GM18909 (cell line): ENCODE measurements around the gene ADD2.

Experiments used
- ATAC-seq: cut with Tn5 transposase; IDR thresholded peaks from one replicate; pipeline ENCODE4 v1.9.1; 2021; ENCODE audit warnings: mild to moderate bottlenecking; ENCODE audit not compliant: unreplicated experiment, poor library complexity

Gene ADD2

DNA sequence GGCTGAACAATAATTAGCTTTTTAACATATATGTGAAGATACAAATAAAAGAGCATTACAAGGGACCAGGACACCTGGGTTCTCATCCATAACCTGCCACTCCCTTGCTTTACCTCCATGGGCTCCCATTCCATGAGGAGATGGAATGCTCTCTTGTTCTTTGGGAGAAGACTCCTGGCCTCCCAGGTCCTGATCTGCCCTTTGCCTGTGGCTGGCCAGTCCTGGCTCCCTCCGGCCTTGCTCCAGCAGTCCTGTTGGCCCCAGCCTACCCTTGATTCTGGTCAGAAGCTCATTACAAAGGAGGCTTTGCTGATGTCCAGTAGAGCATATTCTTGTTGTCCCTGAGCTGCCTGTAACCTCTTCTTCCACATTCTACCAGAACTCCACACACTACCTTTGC lies 60.3 kb downstream of the ADD2 start:
- no peak for ATAC-seq

DNA sequence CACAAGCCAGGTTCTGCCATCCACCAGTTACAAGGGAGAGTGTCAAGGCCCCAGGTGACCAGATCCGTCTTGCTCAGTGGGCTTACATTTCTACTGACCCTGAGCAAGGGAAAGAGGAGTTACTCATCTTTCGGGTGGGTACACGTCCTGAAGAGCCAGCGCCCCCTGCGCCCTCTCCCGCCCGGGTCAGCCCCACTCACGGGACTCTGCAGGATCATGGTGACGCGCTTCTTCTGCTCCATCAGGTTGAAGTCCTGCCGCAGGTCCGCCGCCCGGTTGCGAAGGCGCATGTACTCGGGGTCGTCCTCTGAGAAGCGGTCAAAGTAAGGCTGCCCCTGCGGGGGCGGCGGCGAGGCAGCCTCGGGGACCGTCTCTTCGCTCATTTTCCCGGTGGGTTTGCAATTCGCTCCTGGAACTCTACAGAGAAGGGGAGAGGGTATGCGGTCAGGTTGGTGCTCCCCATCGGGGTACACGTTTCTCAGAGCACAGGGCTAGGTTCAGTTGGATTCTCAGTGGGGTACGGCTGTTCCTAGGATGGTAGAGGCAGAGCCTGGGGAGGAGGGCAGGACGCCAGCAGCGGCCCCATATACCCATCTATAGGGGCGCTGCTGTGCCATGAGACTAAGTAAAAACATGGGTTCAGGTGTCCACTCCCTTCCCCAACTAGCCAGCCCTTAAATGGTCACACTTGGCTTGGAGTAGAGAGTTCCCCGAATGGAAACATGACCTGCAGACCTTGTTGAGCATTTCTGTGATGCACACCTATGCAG lies 61.8 kb downstream of the ADD2 start:
- ATAC-seq, result no peak

DNA sequence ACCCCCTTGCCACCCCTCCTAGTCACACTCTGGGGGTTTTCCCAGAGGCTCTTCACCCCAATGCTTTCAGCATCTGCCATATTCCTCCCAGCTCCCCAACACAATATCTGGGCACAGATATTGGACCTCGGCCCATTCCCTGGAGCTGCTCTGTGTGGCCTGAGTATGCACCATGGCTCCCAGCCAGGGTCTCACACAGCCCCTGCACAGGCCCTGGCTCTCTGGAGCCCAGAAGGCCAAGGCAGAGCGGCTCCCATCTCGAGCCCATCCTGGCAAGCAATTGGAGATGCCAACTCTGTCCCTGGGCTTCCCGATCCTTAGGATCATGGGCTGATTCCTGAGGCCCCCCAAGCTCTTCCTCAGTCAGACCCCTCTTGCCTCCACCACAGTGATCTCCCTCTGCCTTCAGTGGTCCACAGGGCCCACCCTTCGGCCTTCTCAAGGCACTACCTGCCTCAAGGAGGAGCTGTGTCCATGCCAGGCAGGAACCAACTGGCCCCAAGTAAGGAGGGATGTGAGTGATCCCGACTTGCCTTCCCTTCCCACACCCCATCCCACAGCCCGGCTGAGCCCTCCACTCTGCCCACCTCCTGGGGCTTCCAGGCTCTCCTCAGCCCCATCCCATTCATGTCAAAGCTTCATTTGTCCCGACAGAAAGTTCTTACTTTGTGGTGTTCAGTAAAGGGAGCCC lies 62.7 kb downstream of the ADD2 start:
- ATAC-seq, result no peak

DNA sequence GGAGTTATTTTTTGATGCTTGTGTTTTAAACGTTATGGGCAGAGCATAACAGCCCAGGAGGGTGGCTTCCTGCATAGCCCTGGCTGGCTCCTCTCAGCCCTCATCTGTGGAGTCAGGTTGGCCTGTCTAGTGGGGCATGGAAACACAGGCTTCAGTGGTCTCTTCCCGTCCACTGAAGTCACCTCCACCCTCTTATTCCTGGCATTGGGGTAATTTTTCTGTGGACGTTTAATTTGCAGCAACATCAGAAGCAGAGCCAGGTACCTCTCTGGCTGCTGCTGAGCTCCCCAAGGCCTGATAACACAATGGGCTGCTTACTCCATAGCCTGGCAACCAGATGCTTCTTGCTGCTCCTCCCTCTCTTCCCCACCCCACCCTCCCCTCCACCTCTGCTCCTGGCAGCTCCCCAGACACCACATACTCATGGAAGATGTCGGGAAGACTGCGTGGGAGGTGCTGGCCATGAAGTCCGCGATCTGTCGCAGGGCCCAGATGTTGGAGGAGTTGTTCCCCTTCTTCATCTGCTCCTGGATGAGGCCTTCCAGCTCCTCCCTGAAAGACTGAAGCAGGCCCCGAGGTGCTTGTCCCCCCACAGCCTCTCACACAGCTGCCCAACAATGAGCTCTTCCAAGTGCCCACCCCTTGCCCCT lies 64.0 kb downstream of the ADD2 start:
- no peak for ATAC-seq

DNA sequence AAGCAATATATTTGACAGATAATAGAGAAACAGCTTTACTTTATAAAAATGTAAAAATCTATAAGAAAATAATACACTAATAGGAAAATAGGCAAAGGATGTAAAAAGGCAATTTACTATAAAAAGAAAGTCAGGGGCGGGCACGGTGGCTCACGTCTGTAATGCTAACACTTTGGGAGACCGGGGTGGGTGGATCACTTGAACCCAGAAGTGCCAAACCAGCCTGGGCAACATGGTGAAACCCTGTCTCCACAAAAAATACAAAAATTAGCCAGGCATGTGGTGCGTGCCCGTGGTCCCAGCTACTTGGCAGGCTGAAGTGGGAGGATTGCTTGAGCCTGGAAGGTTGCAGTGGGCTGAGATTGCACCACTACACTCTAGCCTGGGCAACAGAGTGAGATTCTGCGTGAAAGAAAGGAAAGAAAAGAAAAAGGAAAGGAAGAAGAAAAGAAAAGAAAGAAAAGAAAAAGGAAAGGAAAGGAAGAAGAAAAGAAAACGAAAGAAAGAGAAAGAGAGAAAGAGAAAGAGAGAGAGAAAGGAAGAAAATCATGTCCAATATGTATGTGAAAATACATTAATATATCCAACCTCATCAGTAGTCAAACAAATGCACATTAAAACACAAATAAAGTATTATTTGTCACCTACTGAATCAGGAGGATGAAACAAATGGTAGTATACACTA lies 65.1 kb downstream of the ADD2 start:
- ATAC-seq, result no peak

DNA sequence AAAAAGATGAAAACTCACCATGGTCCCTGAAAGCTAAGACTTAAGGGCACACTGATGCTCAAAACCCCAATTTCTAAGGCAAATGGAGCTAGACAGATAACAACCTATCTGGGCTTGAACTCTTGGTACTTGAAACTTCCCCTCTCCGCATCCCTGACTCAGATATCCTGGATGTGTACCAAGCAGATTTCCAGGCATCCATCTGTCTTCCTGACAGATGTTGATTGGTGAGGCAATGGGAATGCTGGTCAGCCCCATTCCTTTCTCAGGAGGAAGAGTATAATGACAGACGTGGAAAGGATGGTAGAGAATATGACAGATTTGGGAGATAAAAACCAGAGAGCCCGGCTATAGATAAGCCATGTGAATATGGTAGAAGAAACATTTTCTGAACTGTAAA lies 69.2 kb downstream of the ADD2 start:
- ATAC-seq, result no peak

DNA sequence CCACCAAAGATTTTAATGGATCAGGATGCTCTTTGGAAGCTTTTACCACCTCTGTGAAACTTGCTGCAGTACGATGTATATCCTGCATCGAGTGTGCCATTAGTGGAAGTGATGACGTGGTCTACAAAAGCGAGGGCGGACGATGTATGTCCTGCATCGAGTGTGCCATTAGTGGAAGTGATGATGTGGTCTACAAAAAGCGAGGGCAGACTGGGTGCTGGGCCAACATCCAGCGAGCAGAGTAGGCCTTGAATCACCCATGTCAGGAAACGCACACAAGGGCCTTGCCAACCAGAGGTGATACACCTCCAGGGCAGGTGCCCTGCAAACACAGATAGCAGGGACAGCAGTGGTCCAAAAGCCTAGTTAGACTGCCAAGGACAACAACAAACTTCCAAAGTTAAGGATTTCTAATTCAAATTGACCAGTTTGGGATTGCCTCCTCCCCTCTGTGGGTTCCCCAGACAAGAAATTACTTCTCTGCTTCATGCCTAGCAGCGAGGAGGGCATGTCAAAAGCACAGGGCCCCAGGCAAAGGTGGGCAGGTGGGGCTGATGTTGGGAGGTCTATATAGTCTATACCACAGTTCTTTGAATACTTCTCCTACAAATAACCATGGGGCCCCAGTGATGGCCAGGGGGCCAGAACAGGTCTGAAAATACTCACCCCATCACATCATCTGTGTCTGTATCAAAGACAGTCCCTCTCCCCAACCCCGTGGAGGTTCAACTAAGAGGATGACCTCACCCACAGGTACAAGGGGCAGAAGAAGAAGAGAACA lies 70.2 kb downstream of the ADD2 start:
- ATAC-seq, result no peak

DNA sequence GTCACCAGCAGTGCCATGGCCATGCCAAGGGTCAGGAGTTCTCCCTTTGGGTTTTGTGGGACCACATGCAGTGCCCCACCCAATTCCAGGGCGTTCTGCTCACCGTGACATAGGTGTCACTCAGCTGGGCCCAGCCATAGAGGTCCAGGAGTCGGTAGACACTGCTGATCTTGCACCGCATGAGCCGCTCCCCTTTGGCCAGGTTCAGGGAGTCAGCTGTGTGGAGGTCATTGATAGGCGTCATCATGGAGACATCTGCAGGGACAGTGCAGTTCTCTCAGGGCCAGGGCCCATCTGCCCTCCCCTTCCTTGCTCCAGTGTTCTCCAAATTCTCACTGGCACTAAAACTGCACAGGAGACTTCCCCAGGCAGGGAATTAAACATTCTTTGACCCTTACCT lies 71.9 kb downstream of the ADD2 start:
- no peak for ATAC-seq

DNA sequence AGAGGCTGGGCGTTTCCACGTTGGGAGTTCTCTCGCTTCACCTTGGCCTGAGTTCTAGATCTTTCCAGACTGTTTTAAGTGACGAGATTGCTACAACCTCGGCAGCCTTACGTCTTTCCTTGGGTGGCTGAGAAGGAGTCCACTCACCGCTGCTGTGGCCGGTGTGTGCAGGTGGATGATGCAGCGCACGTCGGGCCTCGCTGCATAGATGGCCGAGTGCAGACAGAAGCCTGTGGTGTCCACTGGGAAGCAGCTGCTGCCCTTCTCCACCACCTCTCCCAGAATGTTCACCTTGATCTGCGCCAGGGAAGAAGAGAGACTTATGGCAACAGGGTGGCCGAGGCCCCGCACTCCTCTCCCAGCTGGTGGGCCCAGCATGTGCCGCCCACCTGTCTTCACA lies 75.7 kb downstream of the ADD2 start:
- no peak for ATAC-seq

DNA sequence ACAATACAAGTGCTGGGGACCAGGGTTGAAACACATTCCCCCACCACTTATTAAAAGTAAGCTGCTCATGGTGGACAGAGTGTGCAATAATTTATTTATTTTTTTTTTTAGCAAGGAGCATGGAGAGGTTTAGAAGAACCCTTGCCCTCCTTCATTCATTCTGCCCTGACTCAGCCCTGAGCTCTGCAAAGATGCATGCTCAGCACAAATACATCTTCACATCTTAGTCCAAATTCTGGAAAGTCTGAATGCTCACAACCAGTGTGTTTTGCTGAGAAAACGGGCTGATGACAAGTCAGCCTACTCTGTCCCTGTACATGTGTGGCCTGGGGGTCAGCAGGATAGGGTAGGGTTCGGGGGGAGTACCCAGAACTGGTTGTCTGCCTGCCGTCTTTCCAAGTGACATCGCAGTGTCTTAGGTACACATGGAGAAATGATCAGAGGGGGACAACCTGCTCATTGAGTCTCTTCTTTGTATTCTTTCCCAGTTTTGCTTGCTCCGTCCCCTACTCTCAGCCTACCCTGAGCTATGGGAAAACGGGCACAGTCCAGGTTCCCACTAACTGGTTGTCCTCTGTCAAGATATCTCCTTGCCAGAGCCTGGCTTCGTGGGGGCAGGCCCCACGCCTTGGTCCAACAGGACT lies 76.4 kb downstream of the ADD2 start:
- ATAC-seq, result no peak

DNA sequence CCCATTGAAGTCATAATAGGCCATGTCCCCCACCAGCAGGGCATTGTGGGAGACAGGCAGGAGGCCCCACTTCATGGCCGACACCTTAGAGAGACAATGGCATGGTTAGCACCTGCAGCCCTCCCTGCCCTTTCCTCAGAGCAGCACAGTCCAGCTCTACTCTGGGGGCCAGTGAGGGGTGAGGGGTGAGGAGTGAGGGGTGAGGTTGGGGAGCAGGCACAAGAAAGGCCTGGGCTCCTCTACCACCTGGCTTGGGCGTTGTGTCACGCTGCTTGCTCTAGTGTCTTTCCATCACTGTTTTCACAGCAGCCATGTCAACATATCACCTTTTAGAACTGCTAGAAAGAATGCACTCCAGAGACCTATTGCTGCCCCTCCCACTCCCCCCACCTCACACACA lies 77.2 kb downstream of the ADD2 start:
- no peak for ATAC-seq

DNA sequence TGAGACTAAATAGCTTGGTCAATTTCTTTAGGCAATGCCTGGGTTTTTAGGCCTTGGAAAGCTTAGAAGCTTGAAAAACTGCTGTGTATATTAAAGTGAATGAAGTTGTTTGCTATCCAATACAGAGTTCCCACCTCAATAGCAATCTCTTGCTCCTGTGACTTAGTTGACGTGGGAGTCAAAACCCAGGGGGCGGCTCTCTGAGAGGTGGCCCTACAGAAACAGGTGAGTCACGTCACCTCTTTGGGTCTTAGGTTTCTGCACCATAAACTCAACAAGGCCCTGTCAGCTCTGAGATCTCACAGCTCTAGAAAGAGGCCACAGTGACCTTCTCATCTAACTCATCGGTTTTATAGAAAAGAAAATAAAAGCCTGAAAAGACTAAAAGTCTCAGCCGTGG lies 79.6 kb downstream of the ADD2 start:
- ATAC-seq, result no peak

DNA sequence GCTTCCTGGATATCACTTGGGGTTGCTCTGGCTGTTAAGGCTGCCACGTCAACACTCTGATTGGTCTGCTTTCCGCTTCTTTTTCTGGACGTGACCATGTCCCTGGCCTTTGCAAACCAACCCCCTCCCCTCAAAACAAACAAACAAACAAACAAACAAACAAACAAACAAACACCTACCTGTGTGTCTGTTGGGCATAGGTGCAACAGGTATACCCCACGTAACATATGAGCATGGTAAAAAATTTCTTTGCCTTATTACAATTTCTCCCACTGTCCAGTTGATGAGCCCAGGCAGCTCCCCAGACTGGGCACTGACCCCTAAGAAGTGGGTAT lies 80.6 kb downstream of the ADD2 start:
- ATAC-seq, result no peak

DNA sequence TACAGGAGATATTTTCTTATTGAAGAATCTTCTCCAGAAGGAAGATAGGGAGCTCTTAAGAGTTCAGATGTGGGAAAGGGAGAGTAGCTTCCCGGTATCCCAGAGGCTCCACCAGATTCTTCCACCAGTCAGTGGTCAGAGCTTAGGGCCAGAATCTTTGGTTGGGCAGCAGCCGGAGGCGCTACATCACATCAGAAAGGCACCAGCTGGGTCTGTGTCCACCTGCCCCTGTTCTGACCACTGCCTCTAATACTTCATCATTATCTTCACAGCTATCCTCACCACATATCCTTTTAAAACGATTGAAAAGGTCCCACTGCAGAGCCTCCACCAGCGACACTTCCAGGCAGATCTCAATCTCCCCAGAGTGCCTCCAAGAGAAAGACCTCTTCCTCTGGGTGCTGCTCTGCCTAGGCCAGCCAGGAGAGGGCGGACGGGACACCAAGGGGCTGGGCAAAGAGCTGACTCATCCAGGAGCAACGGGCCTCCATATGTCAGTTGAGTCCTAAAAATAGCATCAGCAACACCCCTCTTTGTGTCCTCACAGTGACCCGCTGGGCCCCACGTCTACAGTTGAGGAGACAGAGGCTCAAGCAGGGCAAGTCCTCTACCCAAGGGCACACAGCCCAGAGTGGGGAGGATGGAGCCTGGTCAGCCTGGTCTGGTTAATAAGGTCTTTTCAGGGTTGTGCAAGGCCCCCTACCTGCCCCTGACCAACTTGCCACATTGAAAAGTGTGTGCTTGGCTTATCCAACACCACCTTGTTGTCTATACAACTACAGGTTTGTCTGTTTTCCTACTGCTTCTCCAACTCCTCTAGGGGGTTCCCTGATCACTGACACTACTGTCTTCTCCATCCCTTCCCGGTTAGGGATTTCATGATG lies 81.2 kb downstream of the ADD2 start:
- ATAC-seq, result no peak

DNA sequence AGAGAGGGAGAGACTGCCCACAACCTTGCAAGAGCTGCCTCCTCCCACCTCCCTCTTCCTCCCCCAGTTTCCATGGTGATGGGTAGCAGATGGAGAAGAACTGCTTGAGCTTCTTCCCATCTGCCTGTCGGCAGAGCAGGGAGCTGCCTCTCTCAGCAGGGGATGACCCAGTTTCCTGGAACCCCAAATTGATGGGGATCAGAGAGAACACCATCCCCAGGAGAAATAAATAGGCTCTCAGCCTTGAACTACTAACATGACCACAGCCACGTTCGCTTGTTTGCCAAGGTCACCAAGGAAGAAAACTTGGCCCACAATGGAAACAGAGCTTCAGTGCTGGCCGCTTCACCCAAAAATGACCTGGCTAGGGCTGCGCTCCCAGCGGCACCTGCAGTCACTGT lies 82.2 kb downstream of the ADD2 start:
- no peak for ATAC-seq

DNA sequence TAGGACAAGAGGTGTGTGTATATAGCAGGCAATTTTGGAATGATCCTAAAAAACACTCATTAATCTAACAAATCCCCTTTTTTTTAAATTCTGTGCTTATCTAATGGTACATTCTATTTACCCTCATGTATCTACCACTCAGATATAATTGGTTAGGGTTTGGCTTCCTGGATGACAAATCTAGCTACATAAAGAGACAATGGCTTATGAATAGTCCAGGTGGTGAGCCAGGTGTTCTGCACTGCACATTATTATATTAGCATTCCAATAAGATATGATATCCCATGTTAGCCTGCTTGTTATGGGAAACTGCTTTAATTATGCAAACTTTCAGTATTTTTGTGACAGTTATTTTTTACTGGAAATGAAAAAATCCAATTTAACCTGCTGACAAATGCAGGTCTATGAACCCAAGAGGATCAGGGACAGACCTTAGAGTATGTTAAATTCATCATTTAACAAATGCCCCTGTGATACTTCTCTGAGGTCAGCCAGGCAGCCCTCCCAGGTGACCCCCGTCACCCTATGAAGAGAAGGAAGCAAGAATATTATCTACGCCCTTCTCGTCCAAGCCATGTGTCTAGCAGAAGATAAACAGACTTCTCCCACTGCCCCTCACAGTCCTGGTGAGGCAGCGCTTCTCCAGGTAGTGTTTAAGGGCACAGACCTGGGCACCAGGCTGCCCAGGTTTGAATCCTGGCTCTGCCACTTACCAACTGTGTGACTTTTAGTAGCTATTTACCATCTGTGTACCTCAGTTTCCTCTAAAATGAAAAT lies 83.0 kb downstream of the ADD2 start:
- ATAC-seq, result no peak

DNA sequence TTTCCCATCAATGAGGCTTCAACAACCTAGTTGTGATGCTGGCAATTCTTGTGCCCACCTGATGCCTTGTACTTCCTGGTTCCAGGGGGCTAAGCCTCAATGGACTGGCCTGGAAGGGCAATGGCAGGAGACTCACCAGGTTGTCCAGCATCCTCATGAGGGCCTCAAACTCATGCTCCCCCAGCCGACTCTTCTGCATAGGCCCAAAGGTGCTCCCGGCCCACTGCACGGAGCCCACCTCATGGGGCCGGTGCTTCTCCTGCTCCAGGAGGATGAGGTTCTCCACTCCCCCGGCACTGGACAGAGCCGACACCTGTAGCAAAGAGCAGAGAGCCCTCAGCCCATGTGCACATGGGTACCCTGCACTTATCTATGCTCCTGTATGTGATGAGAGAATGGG lies 84.5 kb downstream of the ADD2 start:
- no peak for ATAC-seq

DNA sequence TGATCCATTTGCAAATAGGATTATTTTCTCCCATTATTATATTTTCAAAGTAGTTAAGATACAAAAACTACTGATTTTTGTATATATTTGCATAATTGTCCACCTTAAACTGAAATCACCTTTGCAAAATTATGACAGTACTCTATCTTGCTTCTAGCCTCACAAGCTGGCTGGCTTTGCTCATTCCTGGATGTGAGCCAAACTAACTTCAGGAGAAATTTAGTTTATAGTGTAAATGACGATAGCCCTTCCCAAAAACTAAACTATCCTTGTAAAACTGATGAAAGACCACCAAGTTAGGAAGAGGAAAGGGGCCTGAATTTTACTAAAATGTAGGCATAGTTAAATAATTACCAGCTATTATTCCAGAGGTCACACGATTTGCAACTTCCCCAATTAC lies 87.3 kb downstream of the ADD2 start:
- ATAC-seq, result no peak
